Liver (tissue), 10 donors: ENCODE data around the gene CASD1. TPM values are rescaled to one million over a fixed set of nuclear protein-coding genes. Genes with fewer than 3 reads are reported as not detected.

Experiments used
- DNase-seq: peaks from one replicate; pipeline ENCODE4 v3.0.0-alpha.2; 2017; ENCODE audit warnings: low spot score
- H3K27ac ChIP-seq, 2 donors: one replicate each; pipeline ENCODE4 v1.7.0; 2013; ENCODE audit warnings: inconsistent platforms in 2 of 2, low read length in 2 of 2, control low read depth in 1 of 2, low read depth in 1 of 2, mild to moderate bottlenecking in 1 of 2
- H3K27me3 ChIP-seq, 4 donors: one replicate each; pipeline versions ENCODE4 v1.6.1 to v1.7.0; 2013; ENCODE audit warnings: low read length in 3 of 4, inconsistent platforms in 1 of 4, mild to moderate bottlenecking in 1 of 4, moderate library complexity in 1 of 4; ENCODE audit not compliant: control insufficient read depth in 4 of 4, insufficient read depth in 4 of 4
- H3K36me3 ChIP-seq, 4 donors: one replicate each; pipeline versions ENCODE4 v1.6.1 to v1.7.0; 2013; ENCODE audit warnings: low read length in 3 of 4, mild to moderate bottlenecking in 3 of 4, low read depth in 1 of 4, moderate library complexity in 1 of 4; ENCODE audit not compliant: control insufficient read depth in 4 of 4, insufficient read depth in 3 of 4
- H3K4me1 ChIP-seq, 4 donors: one replicate each; pipeline versions ENCODE4 v1.6.1 to v1.7.0; 2013; ENCODE audit warnings: low read length in 3 of 4, mild to moderate bottlenecking in 3 of 4, moderate library complexity in 1 of 4; ENCODE audit not compliant: control insufficient read depth in 4 of 4, insufficient read depth in 4 of 4
- H3K4me3 ChIP-seq, 3 donors: one replicate each; pipeline versions ENCODE4 v1.6.1 to v1.7.0; 2013; ENCODE audit warnings: low read length in 3 of 3, control low read depth in 1 of 3, low read depth in 1 of 3, mild to moderate bottlenecking in 1 of 3
- H3K9ac ChIP-seq, 2 donors: one replicate each; pipeline ENCODE4 v1.7.0; 2013; ENCODE audit warnings: low read length in 2 of 2, mild to moderate bottlenecking in 2 of 2, moderate library complexity in 2 of 2, control low read depth in 1 of 2, low read depth in 1 of 2
- H3K9me3 ChIP-seq, 4 donors: one replicate each; pipeline versions ENCODE4 v1.6.1 to v1.7.0; 2013; ENCODE audit warnings: low read length in 3 of 4; ENCODE audit not compliant: control insufficient read depth in 4 of 4
- CTCF ChIP-seq: fragments of 150-350 bp; IDR thresholded peaks from 2 replicates; pipeline ENCODE4 v1.5.1; 2017; ENCODE audit warnings: improper control_type of control experiment, low read depth, low read length; ENCODE audit not compliant: missing input control
- FOXA1 ChIP-seq: IDR thresholded peaks from 2 replicates; pipeline ENCODE4 v1.6.1; 2016; ENCODE audit warnings: antibody characterized with exemption
- FOXA2 ChIP-seq: IDR thresholded peaks from 2 replicates; pipeline ENCODE4 v1.6.1; 2016; ENCODE audit warnings: antibody characterized with exemption
- GABPA ChIP-seq, 2 donors: IDR thresholded peaks in 1 of 2; conservative IDR thresholded peaks in 1 of 2; 2 replicates each; pipeline ENCODE4 v1.6.1; 2016; ENCODE audit warnings: antibody characterized with exemption in 2 of 2, mild to moderate bottlenecking in 1 of 2, moderate library complexity in 1 of 2
- HNF4G ChIP-seq: IDR thresholded peaks from 2 replicates; pipeline ENCODE4 v1.6.1; 2016; ENCODE audit warnings: antibody characterized with exemption
- JUND ChIP-seq, 2 donors: IDR thresholded peaks; 2 replicates each; pipeline ENCODE4 v1.6.1; 2016; ENCODE audit warnings: antibody characterized with exemption in 2 of 2
- NR2F2 ChIP-seq: IDR thresholded peaks from 2 replicates; pipeline ENCODE4 v1.6.1; 2016; ENCODE audit warnings: antibody characterized with exemption
- RAD21 ChIP-seq, 2 donors: IDR thresholded peaks; 2 replicates each; pipeline ENCODE4 v1.6.1; 2016; ENCODE audit warnings: antibody characterized with exemption in 2 of 2, mild to moderate bottlenecking in 2 of 2
- REST ChIP-seq: IDR thresholded peaks from 2 replicates; pipeline ENCODE4 v1.6.1; 2016; ENCODE audit warnings: antibody characterized with exemption, mild to moderate bottlenecking
- RXRA ChIP-seq, 2 donors: IDR thresholded peaks; 2 replicates each; pipeline ENCODE4 v1.6.1; 2017 to 2018; ENCODE audit warnings: antibody characterized with exemption in 2 of 2, mild to moderate bottlenecking in 1 of 2
- SP1 ChIP-seq: IDR thresholded peaks from 2 replicates; pipeline ENCODE4 v1.6.1; 2018; ENCODE audit warnings: antibody characterized with exemption, mild to moderate bottlenecking
- TAF1 ChIP-seq: conservative IDR thresholded peaks from 2 replicates; pipeline ENCODE4 v1.6.1; 2016; ENCODE audit warnings: antibody characterized with exemption, mild to moderate bottlenecking
- YY1 ChIP-seq: IDR thresholded peaks from 2 replicates; pipeline ENCODE4 v1.6.1; 2016; ENCODE audit warnings: antibody characterized with exemption, mild to moderate bottlenecking
- ZBTB33 ChIP-seq: IDR thresholded peaks from 2 replicates; pipeline ENCODE4 v1.6.1; 2016; ENCODE audit warnings: antibody characterized with exemption
- WGBS: extraction: QIAGEN DNeasy Blood & Tissue Kit; methylation state at CpG from one replicate; pipeline ENCODE4 v1.1.7; 2013; 5-methylcytosine and 5-hydroxymethylcytosine counted together
- polyA plus RNA-seq, 2 donors: library from polyadenylated mRNA; stranded (reverse) in 1 of 2; unstranded in 1 of 2; fragments of 200-250 nt in 1 of 2; fragments of >200 nt in 1 of 2; fragmentation: Nextera tagmentation in 1 of 2; extraction: Ambion mirVana in 1 of 2; gene quantifications; one replicate each; pipeline versions ENCODE4 v1.2.1 to v1.2.3, GENCODE V29; 2013 to 2015
- small RNA-seq: library from RNA; depleted of rRNA; stranded (forward); fragments of <200 nt; gene quantifications from one replicate; pipeline ENCODE3, GENCODE V24; 2014
- total RNA-seq, 2 donors: library from RNA; depleted of rRNA; stranded (reverse); fragments of >200 nt; gene quantifications; one replicate each; pipeline ENCODE4 v1.2.3, GENCODE V29; 2014
- TF ChIP-seq, protein P1 (sequence below): IDR thresholded peaks from 2 replicates; pipeline ENCODE4 v1.6.1; 2016; ENCODE audit warnings: antibody characterized with exemption
- donor health status: healthy.
- donor health status: healthy.
- donor health status: healthy.
- donor health status: healthy.
- donor health status: healthy.

The CASD1 gene
- total and polyA plus RNA-seq, 4 donors: 3.8 to 14.1 (median 8.1) TPM

DNA sequence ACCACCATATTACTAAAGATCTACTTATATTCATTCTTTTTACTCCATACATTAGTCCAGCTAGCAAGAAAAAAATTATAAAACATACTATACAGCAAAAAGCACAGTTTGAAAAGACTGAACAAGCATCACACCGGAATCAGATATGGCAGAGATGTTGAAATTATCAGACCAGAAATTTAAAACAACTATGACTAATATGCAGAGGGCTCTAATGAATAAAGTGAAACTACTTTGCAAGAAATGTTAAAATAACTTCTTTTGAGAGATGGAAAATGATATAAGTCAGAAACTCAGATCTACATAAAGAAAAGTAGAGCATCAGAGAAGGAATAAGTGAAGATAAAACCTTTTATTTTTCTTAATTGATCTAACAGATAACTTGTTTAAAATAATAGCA lies 95.4 kb downstream of the CASD1 start:
- no peaks in the 10 kb centered on the region for H3K36me3 ChIP-seq
- TF ChIP-seq YY1 (no peak), REST (no peak), ZBTB33 (no peak), CTCF (no peak), TAF1 (no peak), RXRA (IDR thresholded peaks at IDR 0.05) (no peak), HNF4G (no peak), GABPA (IDR thresholded peaks at IDR 0.05 in 1 of 2, conservative IDR thresholded peaks at IDR 0.05 in 1 of 2) (no peak), SP1 (no peak), RAD21 (IDR thresholded peaks at IDR 0.05) (no peak), FOXA2 (no peak), NR2F2 (no peak), JUND (IDR thresholded peaks at IDR 0.05) (no peak), FOXA1 (no peak)
- TF ChIP-seq, protein P1, sequence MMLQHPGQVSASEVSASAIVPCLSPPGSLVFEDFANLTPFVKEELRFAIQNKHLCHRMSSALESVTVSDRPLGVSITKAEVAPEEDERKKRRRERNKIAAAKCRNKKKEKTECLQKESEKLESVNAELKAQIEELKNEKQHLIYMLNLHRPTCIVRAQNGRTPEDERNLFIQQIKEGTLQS: no peak
- no peaks in the 10 kb centered on the region for H3K27me3 ChIP-seq
- H3K9ac ChIP-seq: no peak overlapping the region
- H3K9me3 ChIP-seq: no peaks in the 10 kb centered on the region
- 92% methylated on average over 1 of the region's 1 CpG for WGBS
- H3K4me1 ChIP-seq: no peaks in the 10 kb centered on the region
- H3K4me3 ChIP-seq: no peak overlapping the region
- DNase-seq: no peak
- H3K27ac ChIP-seq: no peak overlapping the region

Small RNA genes lying within 50 kb of the gene (small RNA-seq; reads per million reads assigned to genes)
- not detected for gene RNU6-1328P

Other genes starting within 250 kb of the CASD1 start
- gene COL1A2, start 114.9 kb upstream of the CASD1 start, total RNA-seq: 10 to 100 TPM; 35.0 to 86.2 TPM
- 10 to 100 TPM; 11.5 to 49.1 TPM for gene COL1A2, start 114.9 kb upstream of the CASD1 start, polyA plus RNA-seq
- 10 to 100 TPM; 32.6 to 55.8 TPM for gene SGCE, start 146.3 kb downstream of the CASD1 start, total RNA-seq
- gene SGCE, start 146.3 kb downstream of the CASD1 start, polyA plus RNA-seq: 10 to 100 TPM in 1 of 2 donors, 1 to 10 TPM in 1; 9.3 to 70.6 TPM